HG02973 (cell line): ENCODE results near the gene UPF1.

Source experiments
- ATAC-seq: cut with Tn5 transposase; IDR thresholded peaks from one replicate; pipeline ENCODE4 v1.9.1; 2021; ENCODE audit warnings: moderate library complexity; ENCODE audit not compliant: unreplicated experiment

Gene UPF1

GRCh38 chr19:18855647-18856384 is 24.1 kb downstream of the UPF1 start:
- ATAC-seq = no peak

GRCh38 chr19:18856385-18857126 is 24.8 kb downstream of the UPF1 start:
- ATAC-seq = no peak

DNA sequence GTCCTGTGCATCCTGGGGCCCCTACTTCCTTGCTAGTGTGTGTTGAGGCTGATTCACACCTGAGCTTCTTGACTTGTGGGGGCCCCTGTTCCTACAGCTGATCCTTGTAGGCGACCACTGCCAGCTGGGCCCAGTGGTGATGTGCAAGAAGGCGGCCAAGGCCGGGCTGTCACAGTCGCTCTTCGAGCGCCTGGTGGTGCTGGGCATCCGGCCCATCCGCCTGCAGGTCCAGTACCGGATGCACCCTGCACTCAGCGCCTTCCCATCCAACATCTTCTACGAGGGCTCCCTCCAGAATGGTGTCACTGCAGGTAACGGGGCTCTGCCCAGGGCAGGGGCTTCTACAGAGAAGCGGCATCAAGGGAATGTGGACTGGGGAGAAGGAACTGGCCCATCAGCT is 25.5 kb downstream of the UPF1 start:
- no peak for ATAC-seq

GRCh38 chr19:18858906-18859646 is 27.3 kb downstream of the UPF1 start:
- no peak for ATAC-seq

GRCh38 chr19:18859676-18860301 is 28.0 kb downstream of the UPF1 start:
- ATAC-seq = no peak

DNA sequence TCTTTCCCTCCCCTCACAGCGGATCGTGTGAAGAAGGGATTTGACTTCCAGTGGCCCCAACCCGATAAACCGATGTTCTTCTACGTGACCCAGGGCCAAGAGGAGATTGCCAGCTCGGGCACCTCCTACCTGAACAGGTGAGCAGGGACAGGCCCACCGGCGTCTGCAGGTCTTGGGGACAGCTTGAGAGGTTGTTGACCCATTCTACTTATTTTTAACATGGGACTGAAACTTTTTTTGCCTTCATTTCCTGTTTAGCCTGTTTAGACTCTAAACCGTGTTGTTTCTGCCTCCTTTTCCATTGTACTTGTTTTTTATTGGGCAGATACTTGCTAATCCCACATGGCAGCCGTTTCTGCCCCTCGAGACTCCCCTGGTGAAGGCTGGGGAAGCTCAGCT is 28.5 kb downstream of the UPF1 start:
- no peak for ATAC-seq

- ATAC-seq = no peak
These were observed 29.0 kb downstream of the UPF1 start for GRCh38 chr19:18860725-18861124.

DNA sequence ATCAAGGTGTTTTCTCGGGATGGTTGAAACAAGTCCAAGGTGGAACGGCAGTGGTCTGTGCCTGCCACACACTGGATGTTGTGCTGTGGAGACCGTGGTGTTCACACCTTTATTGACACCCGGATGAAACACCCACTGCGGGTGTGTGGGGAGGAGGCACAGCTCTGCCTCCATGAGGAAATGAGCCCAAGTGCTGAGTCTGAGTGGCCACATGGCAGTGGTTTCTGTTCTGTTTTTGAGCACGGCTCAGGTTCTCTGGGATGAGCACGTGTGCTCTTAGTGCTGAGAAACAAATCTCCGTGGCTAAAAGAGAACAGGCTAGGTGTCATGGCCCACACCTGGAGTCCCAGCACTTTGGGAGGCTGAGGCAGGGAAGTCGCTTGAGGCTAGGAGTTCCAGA is 29.5 kb downstream of the UPF1 start:
- no peak for ATAC-seq

DNA sequence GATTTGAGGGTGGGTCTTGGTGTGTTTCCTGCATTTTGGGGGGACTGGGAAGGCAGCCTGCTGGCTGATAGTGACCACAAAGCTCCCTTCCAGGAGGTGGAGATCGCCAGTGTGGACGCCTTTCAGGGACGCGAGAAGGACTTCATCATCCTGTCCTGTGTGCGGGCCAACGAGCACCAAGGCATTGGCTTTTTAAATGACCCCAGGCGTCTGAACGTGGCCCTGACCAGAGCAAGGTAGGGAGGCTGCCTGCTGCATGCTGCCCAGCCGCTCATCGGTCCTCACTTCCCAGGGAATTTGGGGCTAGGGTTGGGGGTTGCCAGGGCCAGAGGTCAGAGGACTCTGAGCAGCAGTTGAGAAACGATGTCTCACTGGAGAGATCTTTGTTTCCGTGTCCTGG is 30.2 kb downstream of the UPF1 start:
- no peak for ATAC-seq

DNA sequence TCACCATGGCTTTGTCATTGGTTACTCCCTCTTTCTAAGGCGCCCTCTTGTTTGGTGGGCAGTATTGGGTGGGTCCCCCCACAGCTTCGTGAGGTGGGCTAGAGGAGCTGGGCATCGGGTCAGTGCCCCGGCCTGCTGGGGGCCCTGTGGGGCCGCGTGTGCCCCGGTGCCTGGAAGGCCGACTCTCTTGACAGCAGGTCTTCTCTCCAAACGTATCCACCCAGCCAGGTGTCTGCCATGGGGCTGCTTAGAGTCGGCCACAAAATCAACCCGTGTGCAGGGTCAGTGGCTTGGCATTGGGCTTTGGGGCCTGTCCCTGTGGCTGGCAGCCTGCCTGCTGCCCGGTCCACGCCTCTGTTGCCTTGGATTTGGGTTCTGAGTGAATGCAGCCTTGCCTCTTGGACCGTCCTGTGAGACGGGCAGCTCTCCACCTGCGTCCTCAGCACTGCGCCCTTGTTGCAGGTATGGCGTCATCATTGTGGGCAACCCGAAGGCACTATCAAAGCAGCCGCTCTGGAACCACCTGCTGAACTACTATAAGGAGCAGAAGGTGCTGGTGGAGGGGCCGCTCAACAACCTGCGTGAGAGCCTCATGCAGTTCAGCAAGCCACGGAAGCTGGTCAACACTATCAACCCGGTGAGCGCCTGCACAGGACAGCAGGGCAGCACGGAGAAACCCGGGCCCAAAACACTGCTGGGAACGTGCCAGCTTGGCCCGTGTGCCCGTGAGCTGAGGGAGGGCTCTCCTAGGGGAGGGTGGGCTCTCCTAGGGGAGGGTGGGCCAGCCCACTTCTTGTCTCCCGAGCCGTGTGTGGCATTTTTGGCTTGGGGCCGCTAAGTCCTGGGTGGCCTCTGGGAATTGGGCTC is 31.4 kb downstream of the UPF1 start:
- no peak for ATAC-seq

GRCh38 chr19:18863843-18864362 is 32.1 kb downstream of the UPF1 start:
- ATAC-seq = no peak

DNA sequence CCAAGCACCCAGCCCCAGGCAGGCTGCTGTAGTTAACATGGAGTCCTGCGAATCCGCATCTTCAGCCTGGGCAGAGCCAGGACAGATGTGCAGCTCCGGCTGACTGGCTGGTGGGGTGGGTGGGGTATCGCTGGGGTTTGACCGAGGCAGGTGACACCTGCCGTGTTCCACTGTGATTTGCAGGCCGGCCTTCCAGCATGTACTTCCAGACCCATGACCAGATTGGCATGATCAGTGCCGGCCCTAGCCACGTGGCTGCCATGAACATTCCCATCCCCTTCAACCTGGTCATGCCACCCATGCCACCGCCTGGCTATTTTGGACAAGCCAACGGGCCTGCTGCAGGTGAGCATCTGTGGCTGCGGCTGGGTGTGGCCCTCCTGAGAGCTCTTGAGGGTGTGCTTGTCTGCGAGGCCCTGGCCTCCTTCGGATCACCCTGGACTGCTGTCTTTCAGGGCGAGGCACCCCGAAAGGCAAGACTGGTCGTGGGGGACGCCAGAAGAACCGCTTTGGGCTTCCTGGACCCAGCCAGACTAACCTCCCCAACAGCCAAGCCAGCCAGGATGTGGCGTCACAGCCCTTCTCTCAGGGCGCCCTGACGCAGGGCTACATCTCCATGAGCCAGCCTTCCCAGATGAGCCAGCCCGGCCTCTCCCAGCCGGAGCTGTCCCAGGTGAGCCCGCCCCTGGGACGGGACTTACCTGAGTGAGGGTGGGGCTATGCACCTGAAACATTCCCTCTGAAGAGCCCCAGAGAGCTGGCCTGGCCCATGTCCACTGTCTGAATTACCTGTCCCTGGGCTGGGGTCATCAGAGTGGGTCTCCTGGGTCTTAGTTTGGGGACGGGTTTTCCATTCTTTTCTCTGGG is 33.6 kb downstream of the UPF1 start:
- ATAC-seq = no peak

DNA sequence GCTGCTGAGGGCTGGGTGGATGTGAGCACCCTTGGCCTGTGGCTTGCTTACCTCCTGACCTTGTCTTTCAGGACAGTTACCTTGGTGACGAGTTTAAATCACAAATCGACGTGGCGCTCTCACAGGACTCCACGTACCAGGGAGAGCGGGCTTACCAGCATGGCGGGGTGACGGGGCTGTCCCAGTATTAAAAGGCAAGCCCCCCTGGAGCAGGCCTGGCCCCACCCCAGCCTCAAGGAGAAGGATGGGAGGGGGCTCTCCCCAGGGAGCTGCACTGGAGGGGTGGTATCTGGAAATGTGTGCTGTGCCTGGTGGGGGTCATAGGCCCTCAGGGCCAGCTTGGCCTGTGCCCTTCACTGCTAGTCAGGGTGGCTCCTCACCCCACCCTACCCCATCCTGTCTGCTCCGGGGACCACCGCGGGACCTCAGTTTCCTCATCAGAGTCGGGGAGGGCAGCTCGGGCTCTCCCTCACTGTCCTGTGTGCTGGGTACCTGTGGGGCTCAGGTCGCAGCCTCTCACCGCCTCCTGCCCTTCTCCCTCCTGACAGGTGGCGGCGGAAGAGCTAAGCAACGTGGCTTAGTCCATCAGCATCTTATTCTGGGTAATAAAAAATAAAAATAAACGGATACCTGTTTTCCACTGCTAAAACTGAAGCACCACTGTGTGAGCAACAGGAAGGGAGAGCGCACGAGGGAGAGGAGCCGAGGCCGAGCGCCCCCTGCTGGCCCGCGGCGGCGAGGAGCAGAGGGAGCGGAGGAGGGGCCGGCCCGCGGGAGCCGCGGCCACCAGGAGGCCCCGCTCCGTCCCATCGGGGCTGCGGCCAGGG is 34.4 kb downstream of the UPF1 start:
- ATAC-seq = no peak

DNA sequence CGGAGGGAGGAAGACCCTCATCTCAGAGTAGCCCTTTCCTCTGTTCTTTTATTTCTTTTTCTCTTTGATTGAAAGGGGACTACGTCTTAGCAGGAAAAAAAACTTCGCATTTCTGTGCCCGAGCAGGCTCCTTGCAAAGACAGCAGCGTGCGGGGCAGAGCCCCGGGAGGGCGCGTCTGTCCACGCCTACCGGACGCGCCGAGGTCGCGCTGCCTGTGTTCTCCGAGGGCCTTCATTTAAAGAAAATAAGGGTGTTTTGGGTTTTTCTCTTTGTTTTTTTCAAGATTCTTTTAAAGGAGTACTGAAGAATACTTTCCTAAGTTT is 35.0 kb downstream of the UPF1 start:
- ATAC-seq = no peak

GRCh38 chr19:18867199-18867598 is 35.4 kb downstream of the UPF1 start:
- no peak for ATAC-seq

DNA sequence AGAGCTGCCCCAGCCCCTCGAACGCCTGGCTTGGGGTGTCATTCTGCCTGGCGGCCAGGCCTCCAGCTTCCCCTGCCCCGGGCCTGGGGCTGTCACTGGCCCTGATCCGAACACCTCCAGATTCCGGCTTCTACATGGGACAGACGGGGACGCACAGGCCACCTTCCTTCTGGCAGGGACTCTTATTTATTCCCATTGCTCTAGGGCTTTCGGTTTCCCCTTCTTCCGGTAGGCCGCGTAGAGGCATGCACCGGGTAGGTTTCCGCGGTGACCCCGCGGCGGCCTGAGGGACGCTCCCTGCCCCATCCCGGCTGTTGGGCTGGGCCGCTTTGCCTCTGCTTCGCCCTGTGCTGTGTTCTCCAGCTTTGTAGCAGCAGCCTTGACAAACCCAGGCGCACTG is 36.0 kb downstream of the UPF1 start:
- no peak for ATAC-seq

DNA sequence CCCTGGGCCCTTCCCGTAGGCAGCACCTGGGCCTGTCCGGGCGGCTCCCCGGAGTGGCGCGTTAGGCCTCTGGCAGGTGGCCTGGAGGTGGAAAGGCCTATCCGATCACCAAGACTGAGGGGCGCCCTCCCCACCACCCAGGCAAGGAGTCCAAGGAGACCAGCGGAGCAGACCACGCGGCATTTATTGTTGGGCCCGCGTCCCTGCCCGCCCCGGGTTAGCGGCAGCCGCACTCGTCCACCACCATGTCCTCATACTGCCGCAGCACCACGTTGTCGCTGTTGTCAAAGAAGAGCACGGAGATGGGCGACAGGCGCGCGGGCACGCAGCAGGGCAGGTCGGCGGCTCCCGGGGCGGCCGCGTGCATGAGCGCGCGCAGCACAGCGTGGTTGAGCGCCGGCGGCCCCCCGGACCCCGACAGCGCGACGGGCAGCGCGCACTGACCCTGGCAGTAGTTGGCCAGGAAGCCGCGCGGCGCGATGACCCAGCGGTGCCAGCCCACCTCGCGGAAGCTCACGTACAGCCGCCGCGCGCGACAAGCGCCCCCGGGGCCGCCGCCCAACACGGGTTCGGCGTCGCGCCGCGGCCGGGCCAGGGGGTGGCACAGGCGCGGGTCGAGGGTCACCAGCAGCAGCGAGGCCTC is 36.7 kb downstream of the UPF1 start:
- no peak for ATAC-seq

DNA sequence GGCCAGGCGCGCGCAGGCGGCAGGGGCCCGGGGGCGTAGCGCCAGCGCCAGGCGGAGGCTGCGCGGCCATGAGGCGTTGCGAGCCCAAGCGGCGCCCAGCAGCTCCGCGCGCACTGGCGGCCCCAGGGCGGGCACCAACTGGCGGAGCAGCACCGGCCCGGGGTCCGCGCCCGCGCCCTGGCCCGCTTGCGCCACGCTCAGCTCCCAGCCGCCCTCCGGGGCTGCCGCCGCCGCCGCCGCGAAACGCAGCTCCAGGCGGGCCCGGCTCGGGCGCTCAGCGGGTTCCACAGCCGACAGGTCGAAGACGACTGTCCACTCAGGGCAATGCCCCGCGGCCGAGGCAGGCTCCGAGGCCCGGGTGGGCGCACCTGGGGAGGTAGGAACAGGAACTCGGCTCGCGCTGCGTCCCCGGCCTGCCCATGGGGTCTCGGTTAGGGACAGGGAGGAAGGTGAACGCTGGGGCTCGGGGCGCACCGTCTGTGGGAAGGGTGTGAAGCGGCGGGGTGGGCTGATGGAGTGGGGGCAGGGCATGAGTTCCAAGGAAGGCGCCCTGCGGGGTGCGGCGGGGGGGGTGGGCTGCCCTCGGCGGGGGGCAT is 37.4 kb downstream of the UPF1 start:
- no peak for ATAC-seq
